Stimulated activated CD8-positive, alpha-beta memory T cell treated with anti-CD3 and anti-CD28 coated beads, Interleukin-12 subunit alpha, Interleukin-12 subunit beta, amount 100 ng/mL, for 1 hour (primary cell): ENCODE results near the gene SLC25A53.
"Not testable (repeated sequence)": the region's sequence is repeated elsewhere in the genome, so short reads cannot be mapped to it uniquely, and the experiment has no call there.

Experiments used
- DNase-seq: peaks from one replicate; pipeline ENCODE4 v3.0.0-alpha.2; 2020; ENCODE audit warnings: low read depth

SLC25A53 gene

GRCh38 chrX:104075778-104076445 is 80.9 kb downstream of the SLC25A53 start, which contains the start of gene TMSB15C:
Gene TMSB15C (minus strand): TSS chrX:104076236.
- DNase-seq, result not testable (repeated sequence)

GRCh38 chrX:104062636-104063035 is 94.2 kb downstream of the SLC25A53 start:
- not testable (repeated sequence) for DNase-seq

GRCh38 chrX:104054956-104055355 is 101.9 kb downstream of the SLC25A53 start:
- DNase-seq, result not testable (repeated sequence)
